ENCODE data around the gene VPS36.

- TF ChIP-seq GATA3 (IDR thresholded peaks at IDR 0.05; ENCODE audit: low read depth, low read length) (no peak), GATA2 (IDR thresholded peaks at IDR 0.05; ENCODE audit: low read depth, low read length) (no peak)
Observed at GRCh38 chr13:52412128-52412527, 38.3 kb downstream of the VPS36 start.

Measured in SH-SY5Y (cell line).